ENCODE data around the gene CLDN5. TPM values are rescaled to one million over a fixed set of nuclear protein-coding genes. Genes with fewer than 3 reads are reported as not detected.

CLDN5 gene
- total and polyA plus RNA-seq, 2 of the 8 experiments (the other 6 are each of a cell fraction or from before 2014, with no cell fraction given): 1.2 to 1.6 TPM

DNA sequence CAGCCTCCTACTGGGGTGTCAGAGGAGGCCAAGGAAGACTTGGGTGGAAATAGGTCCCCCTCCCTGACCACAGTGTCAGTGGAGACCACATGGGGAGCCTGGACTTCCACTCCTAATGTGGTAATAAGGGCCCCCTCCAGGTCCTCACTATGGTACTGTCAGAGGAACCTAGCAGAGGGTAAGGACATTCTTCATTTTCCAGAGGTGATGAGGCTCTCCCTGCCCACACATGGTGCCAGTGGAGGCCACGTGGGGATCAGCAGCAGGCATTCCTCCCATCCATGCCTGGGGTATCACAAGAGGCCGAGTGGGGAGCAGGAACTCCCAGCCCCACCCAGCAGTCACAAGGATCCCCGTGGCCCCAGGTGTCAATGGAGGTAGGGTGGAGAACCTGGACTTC, 6.5 kb upstream of the CLDN5 start:
- Histone ChIP-seq H3K79me2 (ENCODE audit: control insufficient read depth in 1 of 2, insufficient read depth in 2 of 2, low read length in 2 of 2) (no peaks in the 10 kb centered on the region), H3K14ac (ENCODE audit: insufficient read length) (no peak overlapping the region), H4K5ac (ENCODE audit: insufficient read length, low read depth, low read length) (no peak overlapping the region), H2BK20ac (ENCODE audit: low read length) (no peak overlapping the region), H3K23me2 (ENCODE audit: low read depth, low read length) (no peaks in the 10 kb centered on the region), H3K9ac (replicated peaks in 1 of 4; ENCODE audit: extremely low read depth in 1 of 4, low read depth in 3 of 4, low read length in 3 of 4) (no peak overlapping the region), H3K36me3 (ENCODE audit: control insufficient read depth in 2 of 4, insufficient read depth in 4 of 4, low read length in 3 of 4) (no peaks in the 10 kb centered on the region), H3K27me3 (replicated peaks in 1 of 4; ENCODE audit: control insufficient read depth in 3 of 4, extremely low read depth in 1 of 4, insufficient read depth in 3 of 4, low read length in 3 of 4) (peaks cover 0 to 6% (median 3%) of the 10 kb centered on the region in 4 experiments; a peak in 5 of 7 replicates), H3K23ac (ENCODE audit: insufficient read length) (no peak overlapping the region), H3K4me2 (ENCODE audit: insufficient read depth in 1 of 2, low read depth in 2 of 2, low read length in 2 of 2) (no peak overlapping the region), H2BK5ac (ENCODE audit: low read depth, low read length) (no peak overlapping the region), H2BK15ac (ENCODE audit: low read length) (no peak overlapping the region), H3K79me1 (ENCODE audit: low read depth, low read length) (no peaks in the 10 kb centered on the region), H2AK5ac (ENCODE audit: low read depth, low read length) (no peak overlapping the region), H3K27ac (ENCODE audit: low read depth, low read length) (no peak overlapping the region), H3K4me1 (replicated peaks in 1 of 4; ENCODE audit: control insufficient read depth in 3 of 4, insufficient read depth in 4 of 4, low read length in 3 of 4) (no peaks in the 10 kb centered on the region), H4K20me1 (replicated peaks in 1 of 2; ENCODE audit: control insufficient read depth in 1 of 2, insufficient read depth in 2 of 2, low read length in 2 of 2) (peaks cover 0 to 2% of the 10 kb centered on the region in 2 experiments), H2AFZ (ENCODE audit: low read length) (no peak overlapping the region), H3K4ac (replicated peaks; ENCODE audit: insufficient read length, low read depth, low read length) (no peak overlapping the region), H3K18ac (ENCODE audit: extremely low read depth, low read length) (no peak overlapping the region), H3K4me3 (ENCODE audit: extremely low read depth in 1 of 4, insufficient read depth in 2 of 4, low read depth in 3 of 4, low read length in 4 of 4) (no peak overlapping the region), H3K9me3 (ENCODE audit: insufficient read depth in 2 of 2, low read depth in 1 of 2, low read length in 1 of 2) (no peaks in the 10 kb centered on the region), H2BK120ac (replicated peaks; ENCODE audit: low read depth, low read length) (no peak overlapping the region), H4K91ac (replicated peaks; ENCODE audit: insufficient read length, low read length) (no peak overlapping the region), H2BK12ac (ENCODE audit: low read depth, low read length) (no peak overlapping the region), H4K8ac (ENCODE audit: extremely low read depth, insufficient read depth, low read length) (no peak overlapping the region), H3K56ac (replicated peaks; ENCODE audit: insufficient read length, low read depth, low read length) (no peak overlapping the region)
- POLR2A ChIA-PET (ENCODE audit: partially characterized antibody): interaction anchor here (0.7 to 1.6 kb wide), 2 partner anchors 24 to 26 kb away, joined by 3 to 5 read pairs; no protein-coding TSS in a partner anchor
- CTCF ChIA-PET (ENCODE audit: partially characterized antibody): interaction anchor here (1.1 to 1.3 kb wide), 3 partner anchors 28 to 101 kb away, joined by 3 to 5 read pairs (median 4); no protein-coding TSS in a partner anchor
- 74% methylated on average over 3 of the region's 3 CpGs; no CpG with 5 or more reads in 1 of the 2 experiments for WGBS, 2 experiments (ENCODE audit: extremely low coverage in 1 of 2, insufficient coverage in 1 of 2, insufficient read length in 1 of 2, insufficient replicate concordance in 2 of 2, low coverage in 1 of 2, low lambda C conversion rate in 2 of 2, missing lambda C conversion rate in 1 of 2)
- TF ChIP-seq HDAC6 (IDR thresholded peaks at IDR 0.05; ENCODE audit: low read depth, low read length): no peak
- DNase-seq (ENCODE audit: low read depth in 1 of 2, low spot score in 2 of 2): no peak
- FAIRE-seq: no peak

All from H1 (cell line).